ENCODE measurements around the gene DHX38.
A peak's percentile ranks its signal among the peaks of the same experiment; 100 is the strongest.
"Not testable (repeated sequence)": the region's sequence is repeated elsewhere in the genome, so short reads cannot be mapped to it uniquely, and the experiment has no call there.

DHX38 gene

DNA sequence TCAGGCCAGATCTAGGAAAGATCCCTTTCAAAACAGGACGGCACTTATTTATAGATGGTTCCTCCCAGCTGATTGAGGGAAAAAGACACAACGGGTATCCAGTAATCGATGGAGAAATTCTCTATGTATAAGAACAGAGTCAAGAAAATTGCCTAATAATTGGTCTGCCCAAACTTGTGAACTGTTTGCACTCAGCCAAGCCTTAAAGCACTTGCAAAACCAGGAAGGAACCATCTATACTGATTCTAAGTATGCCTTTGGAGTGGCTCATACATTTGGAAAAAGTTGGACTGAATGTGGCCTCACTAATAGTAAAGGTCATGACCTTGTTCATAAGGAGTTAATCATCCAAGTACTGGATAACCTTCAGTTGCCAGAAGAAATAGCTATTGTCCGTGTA, 24.7 kb upstream of the DHX38 start:
- Histone ChIP-seq H3K36me3 (ENCODE audit: insufficient read depth, low read length) (no peaks in the 10 kb centered on the region), H3K9me3 (ENCODE audit: control insufficient read depth, insufficient read depth, low read length) (no peaks in the 10 kb centered on the region), H3K9ac (ENCODE audit: low read depth, low read length) (no peak overlapping the region), H3K4me1 (ENCODE audit: insufficient read depth, low read length) (no peaks in the 10 kb centered on the region)

DNA sequence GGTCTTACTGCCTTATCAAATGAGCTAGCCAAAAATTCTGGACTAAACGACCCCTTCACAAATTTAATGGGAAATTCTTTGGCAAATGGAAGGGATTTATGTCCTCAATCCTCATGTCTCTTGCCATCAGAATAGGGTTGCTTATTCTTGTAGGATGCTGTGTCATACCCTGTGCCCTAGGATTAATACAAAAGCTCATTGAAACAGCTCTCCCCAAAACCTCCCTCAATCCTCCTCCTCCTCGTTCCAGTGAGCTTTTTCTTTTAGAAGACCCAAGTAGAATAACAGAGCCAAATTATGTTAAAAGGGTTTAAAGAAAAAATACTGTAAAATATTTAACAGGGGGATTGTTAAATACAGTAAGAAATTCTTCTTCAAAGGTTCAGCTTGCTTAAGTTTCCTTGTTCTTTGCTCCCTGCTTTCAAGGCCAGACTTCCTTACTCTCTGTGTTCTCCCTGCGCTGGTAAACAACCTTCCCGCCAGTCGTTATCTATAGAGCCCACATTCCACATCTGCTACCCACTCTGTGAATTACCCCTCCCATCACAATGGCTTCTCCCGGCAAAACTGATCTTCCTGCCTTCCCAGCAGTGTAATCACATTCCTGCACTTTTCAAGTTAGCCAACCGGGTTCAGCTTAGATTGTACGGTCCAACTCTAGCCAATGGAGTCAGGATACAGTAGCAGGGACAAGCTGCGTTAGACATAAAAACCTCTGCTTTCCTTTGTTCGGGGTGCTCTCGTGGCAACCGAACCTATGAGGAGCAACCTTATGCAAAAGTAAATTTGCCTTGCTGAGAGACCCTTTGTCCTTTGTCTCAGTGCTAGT, 20.9 kb upstream of the DHX38 start:
- Histone ChIP-seq H3K9me3 (ENCODE audit: control insufficient read depth, insufficient read depth, low read length) (no peaks in the 10 kb centered on the region), H3K9ac (ENCODE audit: low read depth, low read length) (no peak overlapping the region), H3K36me3 (ENCODE audit: insufficient read depth, low read length) (no peaks in the 10 kb centered on the region), H3K4me1 (ENCODE audit: insufficient read depth, low read length) (no peaks in the 10 kb centered on the region)

DNA sequence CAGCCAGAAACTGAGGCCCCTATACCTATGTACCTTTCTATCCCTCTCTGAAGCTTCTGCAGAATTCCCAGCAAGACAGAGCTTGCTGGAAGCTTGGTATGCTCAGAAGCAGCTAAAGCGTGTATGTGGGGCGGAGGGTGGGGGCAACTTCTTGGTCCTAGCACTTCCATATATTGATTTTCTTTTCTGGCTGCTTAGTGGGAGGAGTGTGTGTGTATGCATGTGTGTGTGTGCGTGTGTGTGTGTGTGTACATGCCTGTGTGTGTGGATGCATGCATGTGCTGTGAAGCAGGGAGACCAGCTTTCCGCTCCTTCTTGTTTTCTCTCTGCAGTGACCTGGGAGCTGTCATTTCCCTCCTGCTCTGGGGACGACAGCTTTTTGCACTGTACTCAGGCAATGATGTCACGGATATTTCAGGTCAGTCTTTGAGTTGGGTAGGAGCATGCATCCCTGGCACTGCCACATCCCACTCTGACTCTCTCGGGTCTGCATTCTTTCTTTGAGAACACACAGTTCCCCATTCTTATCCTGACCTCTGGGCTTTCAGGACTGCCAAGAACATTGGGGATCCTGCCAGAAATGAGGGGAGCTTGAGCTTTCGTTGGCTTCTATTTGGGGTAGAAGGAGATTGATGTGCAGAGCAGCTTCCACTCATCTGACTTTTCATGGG, 20.0 kb upstream of the DHX38 start:
- Histone ChIP-seq H3K36me3 (ENCODE audit: insufficient read depth, low read length) (no peaks in the 10 kb centered on the region), H3K9me3 (ENCODE audit: control insufficient read depth, insufficient read depth, low read length) (no peaks in the 10 kb centered on the region), H3K9ac (ENCODE audit: low read depth, low read length) (no peak overlapping the region), H3K4me1 (ENCODE audit: insufficient read depth, low read length) (no peaks in the 10 kb centered on the region)

DNA sequence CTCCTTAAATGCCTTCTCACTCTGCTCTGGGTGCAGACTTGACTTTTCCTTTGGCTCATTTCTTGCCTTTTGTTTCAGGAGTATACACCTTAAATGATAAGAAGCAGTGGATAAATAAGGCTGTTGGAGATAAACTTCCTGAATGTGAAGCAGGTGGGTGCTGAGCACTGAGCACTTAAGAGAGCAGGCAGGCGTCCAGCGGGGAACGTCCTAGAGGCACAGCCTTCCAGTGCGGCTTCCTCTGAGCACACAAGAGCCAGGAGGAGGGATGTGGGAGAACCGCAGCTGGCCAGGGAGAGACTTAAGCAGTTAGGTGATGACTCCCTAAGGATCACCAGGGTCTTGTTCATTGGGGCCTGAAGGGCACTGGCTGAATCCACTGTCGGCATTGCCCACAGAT, 18.6 kb upstream of the DHX38 start:
- not testable (repeated sequence) for H3K4me1 ChIP-seq (ENCODE audit: insufficient read depth, low read length); H3K9me3 ChIP-seq (ENCODE audit: control insufficient read depth, insufficient read depth, low read length); H3K36me3 ChIP-seq (ENCODE audit: insufficient read depth, low read length); H3K9ac ChIP-seq (ENCODE audit: low read depth, low read length)

DNA sequence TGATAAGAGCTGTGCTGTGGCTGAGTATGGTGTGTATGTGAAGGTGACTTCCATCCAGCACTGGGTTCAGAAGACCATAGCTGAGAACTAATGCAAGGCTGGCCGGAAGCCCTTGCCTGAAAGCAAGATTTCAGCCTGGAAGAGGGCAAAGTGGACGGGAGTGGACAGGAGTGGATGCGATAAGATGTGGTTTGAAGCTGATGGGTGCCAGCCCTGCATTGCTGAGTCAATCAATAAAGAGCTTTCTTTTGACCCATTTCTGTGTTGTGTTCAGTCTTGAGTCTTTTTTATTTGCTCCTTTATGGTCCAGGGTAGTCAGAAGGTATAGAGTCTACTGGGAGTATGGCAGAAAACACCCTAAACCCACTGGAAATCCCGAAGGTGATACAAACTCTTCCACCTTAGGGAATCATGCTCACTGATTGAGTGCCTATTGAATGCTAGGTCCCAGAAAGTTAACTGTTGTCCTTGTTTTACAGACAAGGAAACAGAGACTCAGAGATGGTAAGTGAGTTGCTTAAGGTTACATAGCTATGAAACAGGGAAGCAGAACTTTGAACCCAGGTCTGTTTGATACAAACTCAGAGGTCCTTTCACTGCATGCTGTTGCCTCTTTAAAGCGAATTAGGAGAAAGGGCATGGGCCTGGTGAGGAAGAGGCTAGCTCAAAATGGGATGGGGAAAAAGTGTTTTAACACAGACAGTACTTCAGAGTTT, 16.5 kb upstream of the DHX38 start:
- not testable (repeated sequence) for H3K9ac ChIP-seq (ENCODE audit: low read depth, low read length); H3K36me3 ChIP-seq (ENCODE audit: insufficient read depth, low read length); H3K9me3 ChIP-seq (ENCODE audit: control insufficient read depth, insufficient read depth, low read length); H3K4me1 ChIP-seq (ENCODE audit: insufficient read depth, low read length)

DNA sequence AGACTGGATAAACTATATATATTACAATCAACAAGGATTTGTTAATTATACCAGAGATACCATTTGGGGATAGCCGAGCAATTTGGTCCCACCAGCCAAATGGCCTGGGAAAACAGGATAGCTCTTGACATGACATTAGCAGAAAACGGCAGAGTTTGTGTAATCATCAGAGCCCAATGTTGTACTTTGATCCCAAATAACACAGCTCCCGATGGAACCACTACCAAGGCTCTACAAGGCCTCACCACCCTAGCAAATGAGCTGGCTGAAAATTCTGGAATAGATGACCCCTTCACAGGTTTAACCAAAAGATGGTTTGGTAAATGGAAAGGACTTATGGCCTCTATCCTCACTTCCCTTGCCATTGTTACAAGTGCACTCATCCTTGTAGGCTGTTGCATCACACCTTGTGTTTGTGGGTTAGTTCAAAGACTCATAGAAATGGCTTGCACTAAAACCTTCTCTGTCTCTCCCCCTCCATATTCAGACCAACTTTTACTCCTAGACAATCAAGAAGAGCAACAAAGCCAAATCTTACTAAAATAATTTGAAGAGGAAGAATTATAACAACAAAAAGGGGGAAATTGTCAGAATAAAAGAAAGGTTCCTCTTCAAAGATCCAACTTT, 9.8 kb upstream of the DHX38 start:
- Histone ChIP-seq H3K9ac (ENCODE audit: low read depth, low read length) (no peak overlapping the region), H3K36me3 (ENCODE audit: insufficient read depth, low read length) (peaks cover 7% of the 10 kb centered on the region; the same call in 1 of the 2 replicates), H3K4me1 (ENCODE audit: insufficient read depth, low read length) (0 out of 2 replicates have a peak, but pooled peaks cover 2% of the 10 kb centered on the region), H3K9me3 (ENCODE audit: control insufficient read depth, insufficient read depth, low read length) (peaks cover 2% of the 10 kb centered on the region)

DNA sequence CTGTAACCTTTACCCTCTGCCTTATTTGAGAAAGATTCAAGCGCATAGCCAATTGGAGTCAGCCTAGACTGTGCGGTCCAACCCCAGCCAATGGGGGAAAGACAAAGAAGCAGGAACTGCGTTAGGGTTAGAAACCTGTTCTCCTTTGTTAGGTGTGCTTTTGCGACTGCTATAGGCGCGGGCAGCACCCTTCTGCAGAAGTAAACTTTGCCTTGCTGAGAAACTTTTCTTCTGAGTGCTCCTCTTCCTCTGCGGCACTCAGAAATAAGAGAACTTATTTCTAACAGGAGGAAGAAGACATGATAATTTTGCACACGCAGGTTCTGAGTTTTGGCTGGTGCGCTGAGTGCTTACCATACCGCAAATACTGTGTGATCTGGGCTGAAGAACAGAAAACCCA, 9.2 kb upstream of the DHX38 start:
- peaks cover 7% of the 10 kb centered on the region; the same call in 1 of the 2 replicates for H3K36me3 ChIP-seq (ENCODE audit: insufficient read depth, low read length)
- peaks cover 2% of the 10 kb centered on the region for H3K9me3 ChIP-seq (ENCODE audit: control insufficient read depth, insufficient read depth, low read length)
- no peak overlapping the region for H3K9ac ChIP-seq (ENCODE audit: low read depth, low read length)
- 0 out of 2 replicates have a peak, but pooled peaks cover 2% of the 10 kb centered on the region for H3K4me1 ChIP-seq (ENCODE audit: insufficient read depth, low read length)

DNA sequence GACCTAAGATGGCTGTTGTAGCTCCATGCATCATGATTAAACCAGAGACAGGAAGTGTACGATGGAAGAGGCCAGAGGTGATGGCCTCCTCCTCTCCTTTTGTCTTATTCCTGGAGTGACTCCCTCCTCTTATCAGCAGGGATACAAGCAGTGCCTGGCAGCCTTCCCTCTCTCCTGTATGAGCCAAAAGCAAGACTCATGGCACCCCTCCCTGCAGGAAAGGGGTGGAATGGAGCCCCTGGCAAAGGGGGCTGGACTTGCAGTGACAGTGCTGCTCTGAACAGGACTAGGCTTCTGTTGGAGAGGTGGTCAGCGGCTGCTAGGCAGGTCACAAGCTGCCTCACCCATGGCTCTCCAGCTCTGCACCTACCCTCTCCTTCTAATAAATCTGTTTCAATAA, 8.6 kb upstream of the DHX38 start:
- Histone ChIP-seq H3K9ac (ENCODE audit: low read depth, low read length) (no peak overlapping the region), H3K4me1 (ENCODE audit: insufficient read depth, low read length) (0 out of 2 replicates have a peak, but pooled peaks cover 2% of the 10 kb centered on the region), H3K36me3 (ENCODE audit: insufficient read depth, low read length) (peaks cover 7% of the 10 kb centered on the region; the same call in 1 of the 2 replicates), H3K9me3 (ENCODE audit: control insufficient read depth, insufficient read depth, low read length) (peaks cover 2% of the 10 kb centered on the region)

DNA sequence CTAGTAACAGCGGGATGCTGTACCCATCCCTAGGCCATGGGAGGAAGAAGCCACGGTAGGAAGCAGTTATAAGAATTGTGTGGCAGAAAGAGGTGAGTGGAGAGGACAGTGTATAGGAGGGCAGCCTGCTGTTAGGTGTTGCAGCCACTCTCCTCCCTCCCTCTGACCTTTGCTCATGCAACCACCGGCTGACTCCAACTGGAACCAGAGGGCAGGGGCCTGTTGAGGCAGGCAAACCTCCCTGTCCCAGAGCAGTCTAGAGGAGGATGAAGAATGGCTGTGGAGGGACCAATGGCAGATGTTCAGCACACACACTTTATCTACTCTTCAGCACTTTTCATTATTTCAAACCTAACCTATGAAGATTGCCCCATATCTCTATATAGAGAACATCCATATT, 2.4 kb upstream of the DHX38 start:
- peaks cover 6% of the 10 kb centered on the region for H3K4me1 ChIP-seq (ENCODE audit: insufficient read depth, low read length)
- H3K9me3 ChIP-seq (ENCODE audit: control insufficient read depth, insufficient read depth, low read length): no peaks in the 10 kb centered on the region
- H3K36me3 ChIP-seq (ENCODE audit: insufficient read depth, low read length): no peaks in the 10 kb centered on the region; the same call in 1 of the 2 replicates
- no peak overlapping the region for H3K9ac ChIP-seq (ENCODE audit: low read depth, low read length)

DNA sequence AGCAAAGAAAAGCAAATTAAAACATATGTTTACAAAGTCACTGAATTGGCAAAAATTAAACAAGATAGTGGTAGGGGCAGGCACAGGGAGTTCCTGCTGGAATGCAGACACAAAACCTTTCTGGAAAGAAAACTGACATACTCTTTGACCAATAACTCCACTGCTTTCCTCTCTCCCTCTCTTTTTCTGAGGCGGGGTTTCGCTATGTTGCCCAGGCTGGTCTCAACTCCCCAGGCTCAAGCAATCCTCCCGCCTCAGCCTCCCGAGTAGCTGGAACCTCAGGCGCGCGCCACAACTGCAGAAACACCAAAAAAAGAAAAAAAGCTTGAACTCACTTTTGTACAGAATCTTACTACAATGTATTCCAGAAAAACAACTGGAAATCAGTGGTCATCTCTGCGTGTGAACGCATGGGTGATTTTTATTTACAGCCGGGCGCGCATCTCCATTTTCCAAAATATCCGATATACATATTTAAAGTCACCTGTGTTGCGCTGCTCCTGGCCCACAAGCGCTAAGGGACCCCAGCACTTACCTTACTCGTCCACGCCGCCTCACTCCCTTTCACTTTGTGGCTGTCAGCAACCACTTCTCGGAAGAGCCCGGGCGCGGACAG, 707 bp upstream of the DHX38 start:
- Histone ChIP-seq H3K4me1 (ENCODE audit: insufficient read depth, low read length) (peaks cover 6% of the 10 kb centered on the region), H3K36me3 (ENCODE audit: insufficient read depth, low read length) (peaks cover 4% of the 10 kb centered on the region; the same call in 1 of the 2 replicates), H3K9me3 (ENCODE audit: control insufficient read depth, insufficient read depth, low read length) (no peaks in the 10 kb centered on the region), H3K9ac (ENCODE audit: low read depth, low read length) (peak overlapping the region; percentile 89; the same call in 1 of the 2 replicates)

DNA sequence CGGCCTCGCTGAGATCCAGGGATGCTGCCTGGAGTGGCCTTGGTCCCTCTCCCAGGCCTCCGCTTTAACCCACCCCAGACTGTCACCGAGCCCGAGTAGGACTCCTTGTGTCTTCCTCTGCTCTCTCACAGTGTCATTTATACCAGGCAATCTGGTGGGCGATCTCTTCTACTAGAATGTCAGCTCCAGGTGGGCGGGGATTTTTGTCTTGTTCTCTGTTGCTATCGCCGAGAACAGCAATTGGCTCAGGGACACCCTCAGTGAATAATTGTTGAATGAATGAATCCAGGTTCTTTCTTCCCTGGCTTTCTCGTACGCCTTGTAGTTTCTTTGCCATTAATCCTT, 591 bp downstream of the DHX38 start:
- peak overlapping the region; percentile 89 for H3K9ac ChIP-seq (ENCODE audit: low read depth, low read length)
- no peaks in the 10 kb centered on the region for H3K9me3 ChIP-seq (ENCODE audit: control insufficient read depth, insufficient read depth, low read length)
- H3K4me1 ChIP-seq (ENCODE audit: insufficient read depth, low read length): peaks cover 6% of the 10 kb centered on the region
- peaks cover 5% of the 10 kb centered on the region; the same call in 1 of the 2 replicates for H3K36me3 ChIP-seq (ENCODE audit: insufficient read depth, low read length)

DNA sequence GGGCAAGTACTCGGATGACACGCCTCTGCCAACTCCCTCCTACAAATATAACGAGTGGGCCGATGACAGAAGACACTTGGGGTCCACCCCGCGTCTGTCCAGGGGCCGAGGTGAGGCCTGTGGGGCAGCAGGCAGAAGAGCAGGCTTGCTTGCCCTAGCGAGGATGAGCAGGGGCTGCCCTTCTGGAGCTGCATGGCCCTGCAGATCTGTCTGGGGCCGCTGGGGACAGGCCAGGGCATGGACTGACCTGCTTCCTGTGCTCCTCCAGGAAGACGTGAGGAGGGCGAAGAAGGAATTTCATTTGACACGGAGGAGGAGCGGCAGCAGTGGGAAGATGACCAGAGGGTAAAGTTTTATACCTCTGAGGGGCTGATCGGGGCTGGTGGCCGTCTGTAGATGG, 5.3 kb downstream of the DHX38 start:
- H3K36me3 ChIP-seq (ENCODE audit: insufficient read depth, low read length): peaks cover 48% of the 10 kb centered on the region
- H3K9me3 ChIP-seq (ENCODE audit: control insufficient read depth, insufficient read depth, low read length): no peaks in the 10 kb centered on the region
- H3K4me1 ChIP-seq (ENCODE audit: insufficient read depth, low read length): peaks cover 6% of the 10 kb centered on the region
- H3K9ac ChIP-seq (ENCODE audit: low read depth, low read length): no peak overlapping the region

DNA sequence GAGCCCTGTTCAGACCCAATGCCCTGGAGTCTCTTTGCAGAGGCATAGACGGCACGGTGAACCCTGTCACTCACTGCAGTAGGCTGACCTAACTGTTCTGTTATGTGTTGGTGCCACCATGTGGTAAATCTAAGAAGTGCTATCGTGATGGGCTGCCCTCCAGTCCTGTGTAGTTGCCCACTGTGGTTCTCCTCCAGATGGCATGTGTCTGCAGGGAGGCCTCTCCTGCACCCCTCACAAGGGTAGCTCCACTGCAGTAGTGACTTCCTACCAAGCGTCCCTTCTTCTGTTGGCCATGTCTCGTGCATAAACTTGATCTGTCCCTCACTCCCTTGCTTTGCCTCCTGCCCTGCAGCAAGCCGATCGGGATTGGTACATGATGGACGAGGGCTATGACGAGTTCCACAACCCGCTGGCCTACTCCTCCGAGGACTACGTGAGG, 5.8 kb downstream of the DHX38 start:
- Histone ChIP-seq H3K9ac (ENCODE audit: low read depth, low read length) (no peak overlapping the region), H3K4me1 (ENCODE audit: insufficient read depth, low read length) (peaks cover 6% of the 10 kb centered on the region), H3K36me3 (ENCODE audit: insufficient read depth, low read length) (peaks cover 53% of the 10 kb centered on the region), H3K9me3 (ENCODE audit: control insufficient read depth, insufficient read depth, low read length) (no peaks in the 10 kb centered on the region)

DNA sequence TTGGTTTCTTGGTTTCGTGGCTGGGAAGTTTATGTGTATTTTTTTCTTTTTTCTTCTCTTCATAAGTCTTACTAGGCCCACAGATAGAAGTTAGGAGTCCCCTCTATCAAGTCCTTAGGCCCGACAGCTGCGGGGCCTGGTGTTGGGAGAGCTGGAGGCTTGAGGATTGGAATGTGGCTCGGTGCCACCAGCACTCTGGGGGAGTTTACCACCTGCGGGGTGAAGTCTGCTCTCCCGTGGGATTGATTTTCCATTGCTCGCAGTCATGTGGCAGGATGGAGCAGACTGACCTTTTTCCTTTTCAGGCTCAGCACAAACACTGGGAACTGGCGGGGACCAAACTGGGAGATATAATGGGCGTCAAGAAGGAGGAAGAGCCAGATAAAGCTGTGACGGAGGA, 7.5 kb downstream of the DHX38 start:
- H3K4me1 ChIP-seq (ENCODE audit: insufficient read depth, low read length): no peaks in the 10 kb centered on the region
- peaks cover 67% of the 10 kb centered on the region for H3K36me3 ChIP-seq (ENCODE audit: insufficient read depth, low read length)
- H3K9ac ChIP-seq (ENCODE audit: low read depth, low read length): no peak overlapping the region
- no peaks in the 10 kb centered on the region for H3K9me3 ChIP-seq (ENCODE audit: control insufficient read depth, insufficient read depth, low read length)
